GM18868 (cell line): Measurements from ENCODE around the gene AXL.
"Not testable (repeated sequence)": the region's sequence is repeated elsewhere in the genome, so short reads cannot be mapped to it uniquely, and the experiment has no call there.

Experiments used
- ATAC-seq: cut with Tn5 transposase; IDR thresholded peaks from one replicate; pipeline ENCODE4 v1.9.1; 2021; ENCODE audit warnings: mild to moderate bottlenecking, moderate library complexity; ENCODE audit not compliant: unreplicated experiment

AXL gene

GRCh38 chr19:41269055-41269454 is 50.0 kb downstream of the AXL start:
- no peak for ATAC-seq

- no peak for ATAC-seq
Observed at GRCh38 chr19:41269571-41269970, 50.5 kb downstream of the AXL start.

GRCh38 chr19:41273076-41273475 is 54.1 kb downstream of the AXL start:
- ATAC-seq = no peak

- no peak for ATAC-seq
Observed at GRCh38 chr19:41274802-41275201, 55.8 kb downstream of the AXL start.

- ATAC-seq = no peak
Observed at GRCh38 chr19:41276231-41276630, 57.2 kb downstream of the AXL start.

- no peak for ATAC-seq
Observed at GRCh38 chr19:41278478-41278877, 59.5 kb downstream of the AXL start.

GRCh38 chr19:41288673-41289530 is 69.9 kb downstream of the AXL start:
- no peak for ATAC-seq

- not testable (repeated sequence) for ATAC-seq
Observed at GRCh38 chr19:41289814-41290213, 70.8 kb downstream of the AXL start.

GRCh38 chr19:41294393-41294792 is 75.4 kb downstream of the AXL start:
- ATAC-seq = no peak

GRCh38 chr19:41295499-41295898 is 76.5 kb downstream of the AXL start:
- no peak for ATAC-seq

- no peak for ATAC-seq
Observed at GRCh38 chr19:41296433-41296871, 77.4 kb downstream of the AXL start.

- peak; percentile 85 for ATAC-seq
Observed at GRCh38 chr19:41297628-41298347, 78.8 kb downstream of the AXL start.

GRCh38 chr19:41298348-41298964 is 79.4 kb downstream of the AXL start:
- ATAC-seq = no peak

GRCh38 chr19:41299046-41299754 is 80.2 kb downstream of the AXL start:
- ATAC-seq = no peak

- ATAC-seq = no peak
Observed at GRCh38 chr19:41299755-41300089, 80.7 kb downstream of the AXL start.

- no peak for ATAC-seq
Observed at GRCh38 chr19:41300555-41300954, 81.5 kb downstream of the AXL start.

- no peak for ATAC-seq
Observed at GRCh38 chr19:41302624-41303351, 83.8 kb downstream of the AXL start.

- ATAC-seq = no peak
Observed at GRCh38 chr19:41303954-41304353, 84.9 kb downstream of the AXL start.

- no peak for ATAC-seq
Observed at GRCh38 chr19:41304706-41305483, 85.9 kb downstream of the AXL start.
